Measurements from ENCODE around the gene TAMALIN.

TAMALIN gene

GRCh38 chr12:51980051-51980808, 26.5 kb upstream of the TAMALIN start:
- H3K4me3 ChIP-seq (replicated peaks; ENCODE audit: low read depth, low read length) = no peak overlapping the region
- DNase-seq (ENCODE audit: extremely low read depth, low read depth) = no peak
- TF ChIP-seq CTCF (IDR thresholded peaks at IDR 0.05; ENCODE audit: low read depth, low read length, missing control alignments) = peak; percentile 99

DNA sequence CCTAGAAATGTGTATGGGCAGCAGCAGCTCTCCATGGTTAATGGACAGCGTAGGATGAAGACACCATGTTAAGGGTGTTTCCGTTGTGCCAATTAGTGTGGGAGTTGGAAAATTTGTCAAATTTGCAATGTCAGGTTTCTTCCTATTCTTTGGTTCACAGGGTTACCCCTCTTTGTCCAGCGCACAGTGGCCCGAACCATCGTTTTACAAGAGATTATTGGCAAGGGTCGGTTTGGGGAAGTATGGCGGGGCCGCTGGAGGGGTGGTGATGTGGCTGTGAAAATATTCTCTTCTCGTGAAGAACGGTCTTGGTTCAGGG, 26.0 kb upstream of the TAMALIN start:
- no peak for TF ChIP-seq CTCF (IDR thresholded peaks at IDR 0.05; ENCODE audit: low read depth, low read length, missing control alignments)
- no peak overlapping the region for H3K4me3 ChIP-seq (replicated peaks; ENCODE audit: low read depth, low read length)

DNA sequence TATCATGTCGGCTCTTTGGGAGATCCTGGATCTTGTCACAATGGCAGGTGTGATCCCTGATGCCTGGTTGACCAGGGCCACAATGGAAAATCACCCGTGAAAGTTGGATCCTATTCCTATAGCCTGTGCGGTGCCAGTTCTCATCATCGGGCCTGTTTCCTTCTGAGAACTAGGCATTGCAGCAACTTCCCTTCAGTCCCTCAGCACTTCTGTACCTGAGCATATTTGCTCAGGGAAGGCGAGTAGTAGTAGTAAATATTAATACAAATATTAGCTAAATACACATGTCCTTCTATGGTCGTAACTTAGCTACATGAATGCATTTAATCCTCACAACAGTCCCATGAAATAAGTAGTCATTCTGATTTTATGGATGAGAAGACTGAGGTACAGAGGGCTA, 22.1 kb upstream of the TAMALIN start:
- no peak for TF ChIP-seq CTCF (IDR thresholded peaks at IDR 0.05; ENCODE audit: low read depth, low read length, missing control alignments)
- no peak for DNase-seq (ENCODE audit: extremely low read depth, low read depth)
- no peak overlapping the region for H3K4me3 ChIP-seq (replicated peaks; ENCODE audit: low read depth, low read length)

More for the DNA sequence above, 26.0 kb upstream of the TAMALIN start:
- DNase-seq (ENCODE audit: extremely low read depth, low read depth) = no peak

- no peak for DNase-seq (ENCODE audit: extremely low read depth, low read depth)
- no peak for TF ChIP-seq CTCF (IDR thresholded peaks at IDR 0.05; ENCODE audit: low read depth, low read length, missing control alignments)
- no peak overlapping the region for H3K4me3 ChIP-seq (replicated peaks; ENCODE audit: low read depth, low read length)
Measured at GRCh38 chr12:51985154-51985835, 21.5 kb upstream of the TAMALIN start.

GRCh38 chr12:51986834-51987233, 19.9 kb upstream of the TAMALIN start:
- H3K4me3 ChIP-seq (replicated peaks; ENCODE audit: low read depth, low read length) = no peak overlapping the region
- no peak for DNase-seq (ENCODE audit: extremely low read depth, low read depth)
- TF ChIP-seq CTCF (IDR thresholded peaks at IDR 0.05; ENCODE audit: low read depth, low read length, missing control alignments) = no peak

DNA sequence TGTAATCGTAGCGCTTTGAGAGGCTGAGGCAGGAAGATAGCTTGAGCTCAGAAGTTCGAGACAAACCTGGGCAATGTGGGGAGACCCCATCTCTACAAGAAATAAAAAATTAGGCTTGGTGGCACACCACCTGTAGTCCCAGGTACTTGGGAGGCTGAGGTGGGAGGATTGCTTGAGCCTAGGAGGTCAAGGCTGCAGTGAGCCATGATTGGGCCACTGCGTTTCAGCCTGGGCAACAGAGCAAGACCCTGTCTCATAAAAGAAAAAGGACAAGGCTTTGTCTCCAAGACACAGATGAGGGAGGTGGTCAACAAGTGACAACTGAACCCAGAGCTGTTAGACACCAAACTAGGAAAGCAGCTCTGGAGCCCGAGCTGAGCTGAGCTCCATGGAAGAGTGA, 14.5 kb upstream of the TAMALIN start:
- no peak for DNase-seq (ENCODE audit: extremely low read depth, low read depth)
- H3K4me3 ChIP-seq (replicated peaks; ENCODE audit: low read depth, low read length) = no peak overlapping the region
- TF ChIP-seq CTCF (IDR thresholded peaks at IDR 0.05; ENCODE audit: low read depth, low read length, missing control alignments) = no peak

Measured in HFF-Myc (cell line).